ENCODE results near the gene SS18L1.

SS18L1 gene

GRCh38 chr20:62143081-62143956, at the start of gene SS18L1, which contains the start of gene PSMA7:
TSS of gene SS18L1 (plus strand) at chr20:62143769. CDS start at chr20:62143821, 52 bp downstream.
TSS of gene PSMA7 (minus strand) at chr20:62143394. CDS start at chr20:62143303, 91 bp downstream.
- DNase-seq (ENCODE audit: low spot score): peak; percentile 97
- in situ Hi-C loops (cut with MboI; ENCODE audit: low pct_unique_long_range_greater_than_20kb, low sequenced_read_pairs, unreplicated experiment): loop anchor here (10.0 kb wide), 1 partner anchor 119 kb away; no protein-coding TSS in a partner anchor
- no peak for TF ChIP-seq CTCF (IDR thresholded peaks at IDR 0.05; ENCODE audit: extremely low read depth, insufficient read depth, missing control alignments)

GRCh38 chr20:62096421-62097380, 46.9 kb upstream of the SS18L1 start:
- peak; percentile 4 for DNase-seq (ENCODE audit: low spot score)
- in situ Hi-C loops (cut with MboI; ENCODE audit: low pct_unique_long_range_greater_than_20kb, low sequenced_read_pairs, unreplicated experiment): no loop called here
- TF ChIP-seq CTCF (IDR thresholded peaks at IDR 0.05; ENCODE audit: extremely low read depth, insufficient read depth, missing control alignments): no peak

GRCh38 chr20:62097881-62098407, 45.6 kb upstream of the SS18L1 start:
- in situ Hi-C loops (cut with MboI; ENCODE audit: low pct_unique_long_range_greater_than_20kb, low sequenced_read_pairs, unreplicated experiment): no loop called here
- no peak for TF ChIP-seq CTCF (IDR thresholded peaks at IDR 0.05; ENCODE audit: extremely low read depth, insufficient read depth, missing control alignments)
- DNase-seq (ENCODE audit: low spot score): peak; percentile 4

- no peak for TF ChIP-seq CTCF (IDR thresholded peaks at IDR 0.05; ENCODE audit: extremely low read depth, insufficient read depth, missing control alignments)
- in situ Hi-C loops (cut with MboI; ENCODE audit: low pct_unique_long_range_greater_than_20kb, low sequenced_read_pairs, unreplicated experiment): no loop called here
- DNase-seq (ENCODE audit: low spot score): no peak
Observed at GRCh38 chr20:62101078-62101477, 42.5 kb upstream of the SS18L1 start.

GRCh38 chr20:62103508-62104233, 39.9 kb upstream of the SS18L1 start:
- DNase-seq (ENCODE audit: low spot score): no peak
- no peak for TF ChIP-seq CTCF (IDR thresholded peaks at IDR 0.05; ENCODE audit: extremely low read depth, insufficient read depth, missing control alignments)
- in situ Hi-C loops (cut with MboI; ENCODE audit: low pct_unique_long_range_greater_than_20kb, low sequenced_read_pairs, unreplicated experiment): no loop called here

Data from GM13977 (cell line).